Hepatocyte (in vitro differentiated cells): ENCODE measurements around the gene STK17B. TPM values are rescaled to one million over a fixed set of nuclear protein-coding genes. Genes with fewer than 3 reads are reported as not detected.

Experiments
- DNase-seq: peaks from one replicate; pipeline ENCODE4 v3.0.0-alpha.2; 2016; ENCODE audit warnings: low spot score
- H2AFZ ChIP-seq: fragments of 200-600 bp; sonication (generic); 2 replicates; pipeline ENCODE4 v1.6.0; 2016; ENCODE audit warnings: antibody characterized with exemption, mild to moderate bottlenecking
- H3K27ac ChIP-seq: fragments of 200-600 bp; sonication (generic); 2 replicates; pipeline ENCODE4 v1.5.1; 2016; ENCODE audit warnings: mild to moderate bottlenecking
- H3K27me3 ChIP-seq: fragments of 200-600 bp; sonication (generic); 2 replicates; pipeline ENCODE4 v1.6.1; 2016
- H3K36me3 ChIP-seq: fragments of 200-600 bp; sonication (generic); replicated peaks from 2 replicates; pipeline ENCODE4 v1.5.1; 2016; ENCODE audit warnings: low read depth; ENCODE audit not compliant: insufficient read depth
- H3K4me1 ChIP-seq: fragments of 200-600 bp; sonication (generic); 2 replicates; pipeline ENCODE4 v1.5.1; 2016; ENCODE audit warnings: mild to moderate bottlenecking, moderate library complexity; ENCODE audit not compliant: insufficient read depth
- H3K4me2 ChIP-seq: fragments of 200-600 bp; sonication (generic); 2 replicates; pipeline ENCODE4 v1.6.0; 2016
- H3K4me3 ChIP-seq: fragments of 200-600 bp; sonication (generic); 2 replicates; pipeline ENCODE4 v1.5.1; 2016; ENCODE audit warnings: mild to moderate bottlenecking
- H3K79me2 ChIP-seq: fragments of 200-600 bp; sonication (generic); 2 replicates; pipeline ENCODE4 v1.6.0; 2017; ENCODE audit warnings: mild to moderate bottlenecking
- H3K9me2 ChIP-seq: fragments of 200-600 bp; sonication (generic); replicated peaks from 2 replicates; pipeline ENCODE4 v1.6.0; 2017; ENCODE audit warnings: mild to moderate bottlenecking; ENCODE audit not compliant: insufficient read depth
- H3K9me3 ChIP-seq: fragments of 200-600 bp; sonication (generic); 2 replicates; pipeline ENCODE4 v1.5.1; 2016; ENCODE audit warnings: low read depth, mild to moderate bottlenecking
- H4K20me1 ChIP-seq: fragments of 200-600 bp; sonication (generic); 2 replicates; pipeline ENCODE4 v1.6.0; 2016; ENCODE audit warnings: mild to moderate bottlenecking; ENCODE audit not compliant: insufficient read depth, poor library complexity, severe bottlenecking
- CTCF ChIP-seq: fragments of 200-600 bp; sonication (generic); IDR thresholded peaks from 2 replicates; pipeline ENCODE4 v1.5.1; 2016; ENCODE audit warnings: antibody characterized with exemption, mild to moderate bottlenecking; ENCODE audit not compliant: poor library complexity
- EZH2 ChIP-seq: fragments of 200-600 bp; sonication (generic); IDR thresholded peaks from 2 replicates; pipeline ENCODE4 v1.6.1; 2016; ENCODE audit warnings: antibody characterized with exemption, mild to moderate bottlenecking, borderline replicate concordance
- EZH2phosphoT487 ChIP-seq: fragments of 200-600 bp; sonication (generic); IDR thresholded peaks from one replicate; pipeline ENCODE4 v1.6.1; 2018; ENCODE audit warnings: antibody characterized with exemption, mild to moderate bottlenecking, low read depth, moderate library complexity; ENCODE audit not compliant: unreplicated experiment, severe bottlenecking
- WGBS: methylation state at CpG from one replicate; pipeline ENCODE4 v1.1.6; 2016; ENCODE audit warnings: low lambda C conversion rate; ENCODE audit errors: missing lambda C conversion rate; 5-methylcytosine and 5-hydroxymethylcytosine counted together
- polyA plus RNA-seq: library from polyadenylated mRNA; unstranded; fragments of >200 nt; fragmentation: Nextera tagmentation; extraction: Ambion mirVana; gene quantifications from 2 replicates; pipeline ENCODE4 v1.2.1, GENCODE V29; 2016
- total RNA-seq: library from RNA; depleted of rRNA; stranded (reverse); fragments of >200 nt; gene quantifications from 2 replicates; pipeline ENCODE4 v1.2.3, GENCODE V29; 2014

The STK17B gene
- total and polyA plus RNA-seq, 2 experiments from 2014 or later = 6.4 to 45.5 TPM

GRCh38 chr2:196112418-196113034 lies 58.9 kb downstream of the STK17B start:
- H3K9me2 ChIP-seq = no peaks in the 10 kb centered on the region
- H3K36me3 ChIP-seq = no peaks in the 10 kb centered on the region
- 52% methylated on average over 5 of the region's 5 CpGs for WGBS
- peak overlapping the region; percentile 19 for H3K4me2 ChIP-seq
- no peak for DNase-seq
- no peak overlapping the region for H3K4me3 ChIP-seq
- no peaks in the 10 kb centered on the region for H3K9me3 ChIP-seq
- H3K79me2 ChIP-seq = no peaks in the 10 kb centered on the region
- H4K20me1 ChIP-seq = no peaks in the 10 kb centered on the region
- no peaks in the 10 kb centered on the region for H3K27me3 ChIP-seq
- no peak for TF ChIP-seq CTCF
- TF ChIP-seq EZH2phosphoT487 = no peak
- no peak for TF ChIP-seq EZH2
- H3K4me1 ChIP-seq = peaks cover 14% of the 10 kb centered on the region
- H3K27ac ChIP-seq = peak overlapping the region; percentile 54
- H2AFZ ChIP-seq = peak overlapping the region; percentile 3

GRCh38 chr2:196108604-196109003 lies 62.8 kb downstream of the STK17B start:
- Histone ChIP-seq H3K9me2 (no peaks in the 10 kb centered on the region), H3K4me2 (no peak overlapping the region), H3K4me1 (peaks cover 14% of the 10 kb centered on the region), H4K20me1 (no peaks in the 10 kb centered on the region), H3K27me3 (no peaks in the 10 kb centered on the region), H3K79me2 (no peaks in the 10 kb centered on the region), H3K4me3 (no peak overlapping the region), H2AFZ (no peak overlapping the region), H3K9me3 (no peaks in the 10 kb centered on the region), H3K36me3 (no peaks in the 10 kb centered on the region), H3K27ac (no peak overlapping the region)
- TF ChIP-seq CTCF (no peak), EZH2phosphoT487 (no peak), EZH2 (no peak)
- DNase-seq = no peak
- WGBS = 72% methylated on average over 1 of the region's 1 CpG

GRCh38 chr2:196105951-196106350 lies 65.4 kb downstream of the STK17B start:
- Histone ChIP-seq H2AFZ (no peak overlapping the region), H3K36me3 (no peaks in the 10 kb centered on the region), H3K9me2 (no peaks in the 10 kb centered on the region), H4K20me1 (no peaks in the 10 kb centered on the region), H3K4me2 (no peak overlapping the region), H3K79me2 (no peaks in the 10 kb centered on the region), H3K9me3 (no peaks in the 10 kb centered on the region), H3K4me1 (no peaks in the 10 kb centered on the region), H3K27ac (no peak overlapping the region), H3K4me3 (no peak overlapping the region), H3K27me3 (no peaks in the 10 kb centered on the region)
- 91% methylated on average over 5 of the region's 5 CpGs for WGBS
- TF ChIP-seq CTCF (no peak), EZH2 (no peak), EZH2phosphoT487 (no peak)
- DNase-seq = no peak

- no peaks in the 10 kb centered on the region for H3K79me2 ChIP-seq
- no peaks in the 10 kb centered on the region for H3K36me3 ChIP-seq
- H3K4me3 ChIP-seq = no peak overlapping the region
- WGBS = 94% methylated on average over 4 of the region's 4 CpGs
- no peak for DNase-seq
- H3K4me2 ChIP-seq = no peak overlapping the region
- TF ChIP-seq CTCF (no peak), EZH2 (no peak), EZH2phosphoT487 (no peak)
- H3K9me3 ChIP-seq = no peaks in the 10 kb centered on the region
- H3K4me1 ChIP-seq = no peaks in the 10 kb centered on the region
- no peak overlapping the region for H2AFZ ChIP-seq
- no peaks in the 10 kb centered on the region for H3K9me2 ChIP-seq
- H3K27me3 ChIP-seq = no peaks in the 10 kb centered on the region
- H3K27ac ChIP-seq = no peak overlapping the region
- no peaks in the 10 kb centered on the region for H4K20me1 ChIP-seq
Measured at GRCh38 chr2:196104066-196104465, 67.3 kb downstream of the STK17B start.
